Activated T-helper 2 cell treated with anti-CD3 and anti-CD28 coated beads, Interferon-gamma antibody, Interleukin-2, Interleukin-4, amounts not matched to agents 10 μg/mL and 5 μg/mL and 100 μg/mL, durations not matched to agents 14 hours and 24 hours and 36 hours (primary cell): ENCODE data around the gene TMEM63C. TPM values are rescaled to one million over a fixed set of nuclear protein-coding genes. Genes with fewer than 3 reads are reported as not detected.
"Not testable (repeated sequence)": the region's sequence is repeated elsewhere in the genome, so short reads cannot be mapped to it uniquely, and the experiment has no call there.

Source experiments
- DNase-seq: peaks from one replicate; pipeline ENCODE4 v3.0.0; 2021; ENCODE audit warnings: low spot score
- H3K27ac Mint-ChIP-seq: one replicate; pipeline ENCODE4 v1.8.0; 2021; ENCODE audit warnings: mixed read lengths
- H3K27me3 Mint-ChIP-seq: one replicate; pipeline ENCODE4 v1.8.0; 2021; ENCODE audit warnings: low read depth, mixed read lengths
- H3K36me3 Mint-ChIP-seq: one replicate; pipeline ENCODE4 v1.8.0; 2021; ENCODE audit warnings: low read depth, mixed read lengths
- H3K4me1 Mint-ChIP-seq: one replicate; pipeline ENCODE4 v1.8.0; 2021; ENCODE audit warnings: low read depth, mixed read lengths
- H3K4me3 Mint-ChIP-seq: one replicate; pipeline ENCODE4 v1.8.0; 2021; ENCODE audit warnings: low read depth, mild to moderate bottlenecking, moderate library complexity, mixed read lengths
- H3K9me3 Mint-ChIP-seq: one replicate; pipeline ENCODE4 v1.8.0; 2021; ENCODE audit warnings: mixed read lengths
- intact Hi-C: fragments of 100-400 bp; cut with micrococcal nuclease; formaldehyde crosslinking; loops from one replicate; pipeline ENCODE4 v1.15.1; 2023
- total RNA-seq: library from RNA; stranded (reverse); gene quantifications from 2 replicates; pipeline ENCODE4 v1.2.3, GENCODE V29; 2022

The TMEM63C gene
- total RNA-seq, 1 donor from 2014 or later, result 1.0 TPM

DNA sequence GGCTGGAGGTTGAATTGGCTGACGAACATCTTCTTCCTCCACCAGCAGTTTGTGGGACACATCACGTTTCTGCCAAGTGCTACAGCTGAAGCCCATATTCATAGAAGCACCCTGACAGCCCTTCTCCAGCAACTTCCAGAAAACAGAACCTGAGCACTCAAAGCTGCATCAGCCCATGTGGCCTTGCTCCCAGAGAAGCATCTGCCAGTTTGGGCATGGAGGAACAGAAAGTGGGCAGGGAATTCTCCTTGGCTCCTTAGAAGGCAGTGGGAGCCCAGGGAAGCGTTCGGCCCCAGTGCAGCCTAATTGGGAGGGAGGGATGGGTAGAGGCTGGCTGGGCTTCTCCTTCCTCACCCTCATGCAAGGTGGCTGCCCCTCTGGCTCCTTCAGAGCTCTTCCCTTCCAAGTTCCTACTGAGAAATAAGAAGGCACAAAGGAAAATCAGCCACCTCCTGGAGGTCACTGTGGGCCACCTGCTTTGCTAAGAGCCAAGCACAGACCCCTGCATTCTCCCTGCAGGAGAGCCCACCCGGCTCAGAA is 93.5 kb downstream of the TMEM63C start:
- H3K36me3 Mint-ChIP-seq, result no peaks in the 10 kb centered on the region
- intact Hi-C loops, result no loop called here
- H3K4me1 Mint-ChIP-seq, result no peaks in the 10 kb centered on the region
- peaks cover 20% of the 10 kb centered on the region for H3K27me3 Mint-ChIP-seq
- no peaks in the 10 kb centered on the region for H3K9me3 Mint-ChIP-seq
- no peak overlapping the region for H3K4me3 Mint-ChIP-seq
- H3K27ac Mint-ChIP-seq, result no peak overlapping the region
- no peak for DNase-seq

DNA sequence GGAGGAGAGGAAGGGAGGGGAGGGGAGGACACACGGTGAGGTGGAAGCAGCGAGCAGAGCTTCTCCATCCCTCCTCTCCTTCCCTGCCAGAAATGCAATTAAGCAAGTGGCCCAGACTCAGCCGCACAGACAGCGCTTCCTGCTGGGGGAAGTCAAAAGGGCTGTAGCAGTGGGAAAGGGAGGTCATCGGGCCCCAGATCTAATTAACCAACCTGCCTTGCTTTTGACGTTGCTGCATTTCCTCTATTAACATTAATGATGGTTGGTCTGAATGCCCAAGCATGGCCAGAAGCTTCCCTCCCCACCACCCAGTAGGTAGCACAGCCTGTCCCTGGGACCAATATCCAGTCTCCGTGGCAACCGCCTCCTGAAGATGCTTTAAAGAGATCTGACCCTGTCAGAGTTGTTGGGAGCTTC is 94.0 kb downstream of the TMEM63C start:
- H3K36me3 Mint-ChIP-seq, result no peaks in the 10 kb centered on the region
- intact Hi-C loops, result no loop called here
- H3K27ac Mint-ChIP-seq, result no peak overlapping the region
- H3K9me3 Mint-ChIP-seq, result no peaks in the 10 kb centered on the region
- no peak overlapping the region for H3K4me3 Mint-ChIP-seq
- DNase-seq, result no peak
- H3K27me3 Mint-ChIP-seq, result peaks cover 17% of the 10 kb centered on the region
- no peaks in the 10 kb centered on the region for H3K4me1 Mint-ChIP-seq

GRCh38 chr14:77276295-77276935 is 94.8 kb downstream of the TMEM63C start:
- H3K4me3 Mint-ChIP-seq, result no peak overlapping the region
- no peaks in the 10 kb centered on the region for H3K4me1 Mint-ChIP-seq
- no peaks in the 10 kb centered on the region for H3K36me3 Mint-ChIP-seq
- no peaks in the 10 kb centered on the region for H3K9me3 Mint-ChIP-seq
- intact Hi-C loops, result no loop called here
- DNase-seq, result no peak
- no peak overlapping the region for H3K27ac Mint-ChIP-seq
- H3K27me3 Mint-ChIP-seq, result peaks cover 14% of the 10 kb centered on the region

DNA sequence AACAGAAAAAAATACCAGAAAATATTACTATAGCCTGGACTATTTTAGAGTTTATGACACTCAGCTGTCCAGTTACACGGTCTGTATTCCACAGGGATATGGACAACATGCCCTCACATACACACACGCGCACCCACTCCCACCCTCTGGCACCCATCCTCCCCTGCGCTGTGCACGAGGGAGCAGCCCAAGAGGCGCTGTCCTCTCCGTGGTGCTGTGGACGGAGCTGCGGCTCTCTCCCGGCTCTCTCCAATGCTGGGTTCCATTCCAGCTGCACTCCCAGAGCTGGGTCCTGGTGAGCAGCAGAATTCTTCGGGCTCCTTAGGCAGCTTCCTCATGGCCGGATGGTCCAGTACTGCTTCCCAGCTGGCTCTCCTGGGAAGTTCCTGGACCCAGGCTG is 95.4 kb downstream of the TMEM63C start:
- no peaks in the 10 kb centered on the region for H3K36me3 Mint-ChIP-seq
- no peak overlapping the region for H3K4me3 Mint-ChIP-seq
- H3K27ac Mint-ChIP-seq, result no peak overlapping the region

GRCh38 chr14:77278461-77279230 is 97.0 kb downstream of the TMEM63C start:
- Mint-ChIP-seq H3K27ac (no peak overlapping the region), H3K4me1 (no peaks in the 10 kb centered on the region), H3K36me3 (no peaks in the 10 kb centered on the region), H3K9me3 (no peaks in the 10 kb centered on the region), H3K27me3 (no peaks in the 10 kb centered on the region), H3K4me3 (no peak overlapping the region)
- no peak for DNase-seq
- intact Hi-C loops, result no loop called here

More for the DNA sequence above, 95.4 kb downstream of the TMEM63C start:
- no peak for DNase-seq
- no peaks in the 10 kb centered on the region for H3K4me1 Mint-ChIP-seq
- H3K9me3 Mint-ChIP-seq, result no peaks in the 10 kb centered on the region
- peaks cover 10% of the 10 kb centered on the region for H3K27me3 Mint-ChIP-seq
- intact Hi-C loops, result no loop called here

- intact Hi-C loops, result no loop called here
- Mint-ChIP-seq H3K36me3 (no peaks in the 10 kb centered on the region), H3K4me1 (no peaks in the 10 kb centered on the region), H3K27ac (no peak overlapping the region), H3K4me3 (no peak overlapping the region), H3K9me3 (no peaks in the 10 kb centered on the region), H3K27me3 (no peaks in the 10 kb centered on the region)
- no peak for DNase-seq
Observed at GRCh38 chr14:77279719-77280118, 98.1 kb downstream of the TMEM63C start.

- H3K4me1 Mint-ChIP-seq, H3K27ac Mint-ChIP-seq, DNase-seq, H3K4me3 Mint-ChIP-seq, H3K9me3 Mint-ChIP-seq, H3K36me3 Mint-ChIP-seq, intact Hi-C loops, H3K27me3 Mint-ChIP-seq: not testable (repeated sequence)
Observed at GRCh38 chr14:77280921-77281320, 99.3 kb downstream of the TMEM63C start.

- Mint-ChIP-seq H3K4me3 (no peak overlapping the region), H3K36me3 (peaks cover 3% of the 10 kb centered on the region), H3K27me3 (no peaks in the 10 kb centered on the region), H3K27ac (no peak overlapping the region), H3K4me1 (no peaks in the 10 kb centered on the region), H3K9me3 (no peaks in the 10 kb centered on the region)
- no peak for DNase-seq
- intact Hi-C loops, result no loop called here
Observed at GRCh38 chr14:77281852-77282410, 100.3 kb downstream of the TMEM63C start.

- Mint-ChIP-seq H3K4me1 (no peaks in the 10 kb centered on the region), H3K36me3 (peaks cover 3% of the 10 kb centered on the region), H3K9me3 (no peaks in the 10 kb centered on the region), H3K27me3 (no peaks in the 10 kb centered on the region), H3K27ac (no peak overlapping the region), H3K4me3 (no peak overlapping the region)
- intact Hi-C loops, result no loop called here
- no peak for DNase-seq
Observed at GRCh38 chr14:77284066-77284465, 102.5 kb downstream of the TMEM63C start.

DNA sequence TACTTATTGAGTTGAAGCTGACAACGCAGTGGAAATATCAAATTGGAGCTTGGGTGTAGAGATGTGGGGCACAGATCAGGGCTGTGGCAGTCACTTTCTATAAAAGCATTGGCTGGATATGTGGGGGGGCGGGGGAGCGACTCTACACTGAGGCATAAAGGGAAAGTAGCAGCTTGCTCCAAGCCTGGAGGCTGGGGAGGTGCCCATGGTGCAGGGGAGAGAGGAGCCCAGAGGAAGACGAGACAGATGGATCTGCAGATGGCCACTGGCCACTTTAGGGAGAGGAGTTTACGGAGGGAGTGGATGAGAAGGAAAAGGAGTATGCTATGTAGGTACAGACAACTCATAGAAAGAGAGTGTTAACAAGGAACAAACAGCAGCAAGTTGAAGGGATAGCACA is 102.9 kb downstream of the TMEM63C start:
- no peaks in the 10 kb centered on the region for H3K9me3 Mint-ChIP-seq
- H3K36me3 Mint-ChIP-seq, result peaks cover 3% of the 10 kb centered on the region
- intact Hi-C loops, result no loop called here
- H3K27me3 Mint-ChIP-seq, result no peaks in the 10 kb centered on the region
- H3K4me1 Mint-ChIP-seq, result no peaks in the 10 kb centered on the region
- no peak overlapping the region for H3K4me3 Mint-ChIP-seq
- no peak overlapping the region for H3K27ac Mint-ChIP-seq
- no peak for DNase-seq

DNA sequence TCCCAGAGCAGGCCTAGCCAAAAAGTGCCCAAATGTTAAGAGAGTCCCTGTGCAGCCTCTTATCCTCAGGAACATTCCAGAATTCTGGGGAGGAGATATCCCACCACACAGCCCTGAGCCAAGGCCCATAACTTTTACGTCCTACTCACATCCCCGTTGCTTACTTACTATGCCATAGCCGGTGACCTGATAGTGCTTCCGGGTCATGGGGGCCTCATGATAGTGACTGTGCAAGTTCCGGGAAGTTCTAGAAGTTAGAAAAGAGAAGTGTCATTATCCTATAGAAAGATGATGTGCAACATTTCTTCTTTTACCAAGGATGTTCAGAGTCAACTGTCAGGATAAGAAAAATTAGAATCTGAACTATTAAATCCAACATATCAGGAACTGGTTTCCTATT is 105.0 kb downstream of the TMEM63C start:
- Mint-ChIP-seq H3K27ac (no peak overlapping the region), H3K4me1 (no peaks in the 10 kb centered on the region), H3K27me3 (no peaks in the 10 kb centered on the region), H3K4me3 (no peak overlapping the region), H3K36me3 (peaks cover 3% of the 10 kb centered on the region), H3K9me3 (no peaks in the 10 kb centered on the region)
- intact Hi-C loops, result no loop called here
- no peak for DNase-seq

DNA sequence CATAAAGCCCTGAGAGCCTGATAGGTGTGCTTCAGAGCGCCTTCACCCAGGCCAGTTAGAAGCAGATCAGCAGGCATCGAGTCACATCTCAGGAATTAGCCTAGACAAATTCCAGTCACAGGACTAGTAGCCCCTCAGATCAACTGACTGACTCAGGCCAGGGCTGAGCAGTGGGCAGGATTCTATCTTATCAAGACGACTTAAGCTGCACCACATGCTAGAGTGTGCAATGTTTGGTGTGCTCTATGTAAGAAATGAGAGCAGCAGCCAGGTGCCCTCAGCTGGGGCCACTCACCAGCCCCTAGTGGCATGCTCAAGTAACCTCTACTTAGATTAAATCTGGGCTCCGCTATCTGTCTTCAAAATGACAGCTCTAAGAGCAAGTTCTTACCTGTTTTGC is 109.1 kb downstream of the TMEM63C start:
- Mint-ChIP-seq H3K27ac (no peak overlapping the region), H3K9me3 (no peaks in the 10 kb centered on the region), H3K4me1 (no peaks in the 10 kb centered on the region), H3K36me3 (no peaks in the 10 kb centered on the region), H3K4me3 (no peak overlapping the region), H3K27me3 (no peaks in the 10 kb centered on the region)
- intact Hi-C loops, result no loop called here
- no peak for DNase-seq

GRCh38 chr14:77296155-77296554 is 114.6 kb downstream of the TMEM63C start:
- Mint-ChIP-seq H3K4me1 (no peaks in the 10 kb centered on the region), H3K9me3 (no peaks in the 10 kb centered on the region), H3K36me3 (no peaks in the 10 kb centered on the region), H3K27me3 (no peaks in the 10 kb centered on the region), H3K27ac (no peak overlapping the region), H3K4me3 (no peak overlapping the region)
- intact Hi-C loops, result no loop called here
- DNase-seq, result no peak
